HepG2 (cell line): Measurements from ENCODE around the gene KLHL11. TPM values are rescaled to one million over a fixed set of nuclear protein-coding genes. Genes with fewer than 3 reads are reported as not detected.

Experiments used
- ADNP ChIP-seq: sonication (generic); formaldehyde crosslinking; IDR thresholded peaks from 2 replicates; pipeline ENCODE4 v1.4.0; 2020; ENCODE audit warnings: missing genetic modification reagents
- ELF3 ChIP-seq: IDR thresholded peaks from 2 replicates; pipeline ENCODE4 v1.6.1; 2016; ENCODE audit warnings: missing genetic modification reagents, missing compliant biosample characterization
- GLI4 ChIP-seq: sonication (generic); formaldehyde crosslinking; IDR thresholded peaks from 2 replicates; pipeline ENCODE4 v1.5.1; 2020; ENCODE audit warnings: missing genetic modification reagents, mild to moderate bottlenecking, moderate library complexity, borderline replicate concordance
- HHEX ChIP-seq: IDR thresholded peaks from 2 replicates; pipeline ENCODE4 v1.6.1; 2016; ENCODE audit warnings: control low read depth
- KLF15 ChIP-seq: sonication (generic); formaldehyde crosslinking; IDR thresholded peaks from 2 replicates; pipeline ENCODE4 v1.8.1; 2023; ENCODE audit warnings: borderline replicate concordance, mild to moderate bottlenecking, inconsistent platforms, missing genetic modification reagents, mixed read lengths
- MEIS2 ChIP-seq: sonication (generic); formaldehyde crosslinking; IDR thresholded peaks from 2 replicates; pipeline ENCODE4 v1.9.0; 2021; ENCODE audit warnings: mild to moderate bottlenecking, missing genetic modification reagents
- NFATC3 ChIP-seq: sonication (generic); formaldehyde crosslinking; IDR thresholded peaks from 2 replicates; pipeline ENCODE4 v1.5.1; 2020; ENCODE audit warnings: mild to moderate bottlenecking, missing genetic modification reagents
- POLR2A ChIP-seq, 2 experiments: IDR thresholded peaks; 2 replicates each; pipeline ENCODE4 v1.6.1; 2011; ENCODE audit warnings: low read depth in 2 of 2, low read length in 2 of 2, mild to moderate bottlenecking in 1 of 2, moderate library complexity in 1 of 2; ENCODE audit not compliant: insufficient read depth in 1 of 2
- PTBP1 ChIP-seq: fragments of 200-400 bp; formaldehyde crosslinking; IDR thresholded peaks from 2 replicates; pipeline ENCODE4 v1.6.1; 2018; ENCODE audit warnings: low read length, low read depth; ENCODE audit not compliant: poor library complexity, severe bottlenecking
- ZMAT3 ChIP-seq: sonication (generic); formaldehyde crosslinking; conservative IDR thresholded peaks from 2 replicates; pipeline ENCODE4 v1.7.0; 2021; ENCODE audit warnings: missing genetic modification reagents
- ZNF432 ChIP-seq: sonication (generic); formaldehyde crosslinking; IDR thresholded peaks from 2 replicates; pipeline ENCODE4 v1.5.0; 2020; ENCODE audit warnings: missing genetic modification reagents, mild to moderate bottlenecking, borderline replicate concordance
- polyA plus RNA-seq, 8 experiments: library from polyadenylated mRNA; depleted of rRNA in 3 of 8; stranded (reverse) in 7 of 8; unstranded in 1 of 8; fragments of >200 nt; fragmentation: Illumina TruSeq in 4 of 8; extraction: Trizol in 4 of 8; gene quantifications; 2 replicates each; pipeline versions ENCODE4 v1.2.1 to v1.2.3, GENCODE V29; 2011 to 2016; ENCODE audit warnings: low read depth in 4 of 8, missing spikeins in 1 of 8, mixed read lengths in 1 of 8; ENCODE audit not compliant: insufficient read depth in 1 of 8
- total RNA-seq, 5 experiments: library from RNA; depleted of rRNA; stranded (reverse); fragments of >200 nt; fragmentation: Illumina TruSeq; extraction: Trizol; gene quantifications; 2 replicates each; pipeline ENCODE4 v1.2.3, GENCODE V29; 2016; ENCODE audit warnings: low read depth in 1 of 5
- TF ChIP-seq, protein P1 (sequence below): fragments of 450-650 bp; IDR thresholded peaks from 2 replicates; pipeline ENCODE4 v1.6.1; 2017
- TF ChIP-seq, protein P2 (sequence below): sonication (generic); formaldehyde crosslinking; IDR thresholded peaks from 2 replicates; pipeline ENCODE4 v1.5.1; 2020; ENCODE audit warnings: mild to moderate bottlenecking, missing genetic modification reagents, moderate library complexity
- TF ChIP-seq, protein P3 (sequence below): sonication (generic); formaldehyde crosslinking; IDR thresholded peaks from 2 replicates; pipeline ENCODE4 v1.5.0; 2020; ENCODE audit warnings: missing genetic modification reagents, mild to moderate bottlenecking, borderline replicate concordance
- TF ChIP-seq, protein P4 (sequence below), 2 experiments: sonication (generic) in 1 of 2; formaldehyde crosslinking in 1 of 2; IDR thresholded peaks; 2 replicates each; pipeline versions ENCODE4 v1.4.0 to v1.6.1; 2016 to 2020; ENCODE audit warnings: borderline replicate concordance in 1 of 2, low read depth in 1 of 2, mild to moderate bottlenecking in 1 of 2, missing genetic modification reagents in 1 of 2

The KLHL11 gene
- total and polyA plus RNA-seq, 2 of the 13 experiments (the other 11 are each of a cell fraction or from before 2014, with no cell fraction given): 7.7 to 27.5 TPM

DNA sequence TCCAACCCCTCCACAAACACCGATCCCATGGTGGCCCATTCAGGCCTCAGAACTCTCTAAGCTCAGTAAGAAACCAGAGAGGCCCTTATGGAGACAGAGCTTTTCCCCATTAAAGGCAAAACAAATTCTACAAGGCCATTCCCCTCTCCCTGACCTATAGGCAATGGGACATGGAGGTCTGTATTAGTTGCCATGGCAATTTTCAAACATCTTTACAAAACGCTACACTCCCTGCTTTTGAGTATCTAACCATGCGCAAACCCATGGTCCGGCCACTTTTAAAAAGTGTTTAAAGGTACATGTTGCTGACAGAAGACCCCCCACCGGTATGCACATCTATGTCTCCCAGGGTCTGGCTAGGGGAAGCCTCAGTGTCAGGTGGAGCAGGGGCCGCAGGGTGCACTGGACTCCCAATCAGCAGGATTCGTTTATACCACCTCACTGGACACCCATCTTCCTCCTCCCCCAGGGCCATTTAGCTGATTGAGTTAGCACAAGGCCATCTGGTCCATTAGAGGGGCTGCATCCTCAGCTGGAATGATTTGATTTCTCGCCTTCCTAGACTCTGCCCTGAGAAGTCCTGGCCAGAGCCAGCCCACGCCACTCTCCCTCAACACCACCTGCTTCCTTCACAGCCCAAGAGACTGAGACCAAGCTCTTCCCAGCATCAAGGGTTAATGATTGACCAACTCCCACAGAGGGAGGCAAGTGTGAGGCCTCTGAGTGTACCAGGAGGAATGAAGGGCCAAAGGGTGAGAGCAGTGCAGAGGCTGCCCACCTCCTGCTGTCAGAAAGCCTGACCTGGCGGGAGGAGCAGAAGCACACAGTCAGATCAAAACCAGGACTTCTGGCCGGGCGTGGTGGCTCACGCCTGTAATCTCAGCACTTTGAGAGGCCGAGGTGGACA, 42.7 kb upstream of the KLHL11 start (continued):
- TF ChIP-seq, protein P1, sequence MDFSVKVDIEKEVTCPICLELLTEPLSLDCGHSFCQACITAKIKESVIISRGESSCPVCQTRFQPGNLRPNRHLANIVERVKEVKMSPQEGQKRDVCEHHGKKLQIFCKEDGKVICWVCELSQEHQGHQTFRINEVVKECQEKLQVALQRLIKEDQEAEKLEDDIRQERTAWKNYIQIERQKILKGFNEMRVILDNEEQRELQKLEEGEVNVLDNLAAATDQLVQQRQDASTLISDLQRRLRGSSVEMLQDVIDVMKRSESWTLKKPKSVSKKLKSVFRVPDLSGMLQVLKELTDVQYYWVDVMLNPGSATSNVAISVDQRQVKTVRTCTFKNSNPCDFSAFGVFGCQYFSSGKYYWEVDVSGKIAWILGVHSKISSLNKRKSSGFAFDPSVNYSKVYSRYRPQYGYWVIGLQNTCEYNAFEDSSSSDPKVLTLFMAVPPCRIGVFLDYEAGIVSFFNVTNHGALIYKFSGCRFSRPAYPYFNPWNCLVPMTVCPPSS: no peak
- TF ChIP-seq, protein P2, sequence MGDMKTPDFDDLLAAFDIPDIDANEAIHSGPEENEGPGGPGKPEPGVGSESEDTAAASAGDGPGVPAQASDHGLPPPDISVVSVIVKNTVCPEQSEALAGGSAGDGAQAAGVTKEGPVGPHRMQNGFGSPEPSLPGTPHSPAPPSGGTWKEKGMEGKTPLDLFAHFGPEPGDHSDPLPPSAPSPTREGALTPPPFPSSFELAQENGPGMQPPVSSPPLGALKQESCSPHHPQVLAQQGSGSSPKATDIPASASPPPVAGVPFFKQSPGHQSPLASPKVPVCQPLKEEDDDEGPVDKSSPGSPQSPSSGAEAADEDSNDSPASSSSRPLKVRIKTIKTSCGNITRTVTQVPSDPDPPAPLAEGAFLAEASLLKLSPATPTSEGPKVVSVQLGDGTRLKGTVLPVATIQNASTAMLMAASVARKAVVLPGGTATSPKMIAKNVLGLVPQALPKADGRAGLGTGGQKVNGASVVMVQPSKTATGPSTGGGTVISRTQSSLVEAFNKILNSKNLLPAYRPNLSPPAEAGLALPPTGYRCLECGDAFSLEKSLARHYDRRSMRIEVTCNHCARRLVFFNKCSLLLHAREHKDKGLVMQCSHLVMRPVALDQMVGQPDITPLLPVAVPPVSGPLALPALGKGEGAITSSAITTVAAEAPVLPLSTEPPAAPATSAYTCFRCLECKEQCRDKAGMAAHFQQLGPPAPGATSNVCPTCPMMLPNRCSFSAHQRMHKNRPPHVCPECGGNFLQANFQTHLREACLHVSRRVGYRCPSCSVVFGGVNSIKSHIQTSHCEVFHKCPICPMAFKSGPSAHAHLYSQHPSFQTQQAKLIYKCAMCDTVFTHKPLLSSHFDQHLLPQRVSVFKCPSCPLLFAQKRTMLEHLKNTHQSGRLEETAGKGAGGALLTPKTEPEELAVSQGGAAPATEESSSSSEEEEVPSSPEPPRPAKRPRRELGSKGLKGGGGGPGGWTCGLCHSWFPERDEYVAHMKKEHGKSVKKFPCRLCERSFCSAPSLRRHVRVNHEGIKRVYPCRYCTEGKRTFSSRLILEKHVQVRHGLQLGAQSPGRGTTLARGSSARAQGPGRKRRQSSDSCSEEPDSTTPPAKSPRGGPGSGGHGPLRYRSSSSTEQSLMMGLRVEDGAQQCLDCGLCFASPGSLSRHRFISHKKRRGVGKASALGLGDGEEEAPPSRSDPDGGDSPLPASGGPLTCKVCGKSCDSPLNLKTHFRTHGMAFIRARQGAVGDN (CRISPR knock-in tag): peak; percentile 94
- TF ChIP-seq KLF15 (no peak), ZMAT3 (peak; percentile 86), MEIS2 (peak; percentile 89; the same call in 1 of the 2 replicates), HHEX (CRISPR knock-in tag) (0 out of 2 replicates have a peak, but pooled peaks have one; percentile 10), ELF3 (CRISPR knock-in tag) (peak; percentile 90), NFATC3 (CRISPR knock-in tag) (peak; percentile 76; the same call in 1 of the 2 replicates), ZNF432 (CRISPR knock-in tag) (no peak), PTBP1 (no peak), GLI4 (CRISPR knock-in tag) (peak; percentile 85; the same call in 1 of the 2 replicates), ADNP (peak; percentile 99), POLR2A (IDR thresholded peaks at IDR 0.05; ENCODE audit: insufficient read depth in 1 of 2, low read depth in 2 of 2, low read length in 2 of 2) (peak in 1 of 2 experiments; percentile 28; a peak in 1 of 4 replicates)
- TF ChIP-seq, protein P3, sequence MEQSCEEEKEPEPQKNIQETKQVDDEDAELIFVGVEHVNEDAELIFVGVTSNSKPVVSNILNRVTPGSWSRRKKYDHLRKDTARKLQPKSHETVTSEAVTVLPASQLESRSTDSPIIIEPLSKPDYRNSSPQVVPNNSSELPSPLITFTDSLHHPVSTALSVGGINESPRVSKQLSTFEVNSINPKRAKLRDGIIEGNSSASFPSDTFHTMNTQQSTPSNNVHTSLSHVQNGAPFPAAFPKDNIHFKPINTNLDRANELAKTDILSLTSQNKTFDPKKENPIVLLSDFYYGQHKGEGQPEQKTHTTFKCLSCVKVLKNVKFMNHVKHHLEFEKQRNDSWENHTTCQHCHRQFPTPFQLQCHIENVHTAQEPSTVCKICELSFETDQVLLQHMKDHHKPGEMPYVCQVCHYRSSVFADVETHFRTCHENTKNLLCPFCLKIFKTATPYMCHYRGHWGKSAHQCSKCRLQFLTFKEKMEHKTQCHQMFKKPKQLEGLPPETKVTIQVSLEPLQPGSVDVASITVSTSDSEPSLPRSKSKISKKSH (CRISPR knock-in tag): peak; percentile 90
- TF ChIP-seq, protein P4, sequence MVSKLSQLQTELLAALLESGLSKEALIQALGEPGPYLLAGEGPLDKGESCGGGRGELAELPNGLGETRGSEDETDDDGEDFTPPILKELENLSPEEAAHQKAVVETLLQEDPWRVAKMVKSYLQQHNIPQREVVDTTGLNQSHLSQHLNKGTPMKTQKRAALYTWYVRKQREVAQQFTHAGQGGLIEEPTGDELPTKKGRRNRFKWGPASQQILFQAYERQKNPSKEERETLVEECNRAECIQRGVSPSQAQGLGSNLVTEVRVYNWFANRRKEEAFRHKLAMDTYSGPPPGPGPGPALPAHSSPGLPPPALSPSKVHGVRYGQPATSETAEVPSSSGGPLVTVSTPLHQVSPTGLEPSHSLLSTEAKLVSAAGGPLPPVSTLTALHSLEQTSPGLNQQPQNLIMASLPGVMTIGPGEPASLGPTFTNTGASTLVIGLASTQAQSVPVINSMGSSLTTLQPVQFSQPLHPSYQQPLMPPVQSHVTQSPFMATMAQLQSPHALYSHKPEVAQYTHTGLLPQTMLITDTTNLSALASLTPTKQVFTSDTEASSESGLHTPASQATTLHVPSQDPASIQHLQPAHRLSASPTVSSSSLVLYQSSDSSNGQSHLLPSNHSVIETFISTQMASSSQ (IDR thresholded peaks at IDR 0.05; ENCODE audit: low read depth): peak; percentile 99
- TF ChIP-seq, protein P4 (CRISPR knock-in tag; IDR thresholded peaks at IDR 0.05; ENCODE audit: borderline replicate concordance): peak; percentile 100
